Thyroid gland (tissue), 4 donors: ENCODE measurements around the gene DSPP. TPM values are rescaled to one million over a fixed set of nuclear protein-coding genes. Genes with fewer than 3 reads are reported as not detected.

ENCODE experiments used
- DNase-seq, 2 donors: peaks; one replicate each; pipeline ENCODE4 v3.0.0-alpha.2; 2019
- H3K27ac ChIP-seq, 3 donors: fragments of 200-600 bp; sonication (generic); 1 replicate in 2 of 3; 2 replicates in 1 of 3; pipeline ENCODE4 v1.5.1; 2016 to 2019; ENCODE audit warnings: mild to moderate bottlenecking in 1 of 3, moderate library complexity in 1 of 3
- H3K27me3 ChIP-seq: fragments of 200-600 bp; sonication (generic); one replicate; pipeline ENCODE4 v1.5.1; 2019
- H3K36me3 ChIP-seq, 2 donors: fragments of 200-600 bp; sonication (generic); one replicate each; pipeline ENCODE4 v1.5.1; 2016 to 2019
- H3K4me1 ChIP-seq, 2 donors: fragments of 200-600 bp; sonication (generic); one replicate each; pipeline ENCODE4 v1.5.1; 2017 to 2019
- H3K4me3 ChIP-seq, 3 donors: fragments of 200-600 bp; sonication (generic); replicated peaks in 1 of 3; 1 replicate in 2 of 3; 2 replicates in 1 of 3; pipeline ENCODE4 v1.5.1; 2016; ENCODE audit warnings: mild to moderate bottlenecking in 1 of 3
- H3K9me3 ChIP-seq: fragments of 200-600 bp; sonication (generic); one replicate; pipeline ENCODE4 v1.5.1; 2017
- CTCF ChIP-seq, 6 experiments: fragments of 200-600 bp in 3 of 6; fragments of 450-650 bp in 3 of 6; sonication (generic) in 3 of 6; IDR thresholded peaks; one replicate each; pipeline ENCODE4 v1.5.1; 2016 to 2019; ENCODE audit warnings: antibody characterized with exemption in 6 of 6, mild to moderate bottlenecking in 2 of 6, inconsistent platforms in 1 of 6, moderate library complexity in 1 of 6
- POLR2A ChIP-seq, 2 donors: fragments of 450-650 bp; IDR thresholded peaks; one replicate each; pipeline ENCODE4 v1.6.1; 2017; ENCODE audit warnings: antibody characterized with exemption in 2 of 2, mild to moderate bottlenecking in 2 of 2, moderate library complexity in 1 of 2
- WGBS, 2 donors: methylation state at CpG; one replicate each; pipeline ENCODE4 v1.1.5; 2017; 5-methylcytosine and 5-hydroxymethylcytosine counted together
- intact Hi-C: fragments of 100-400 bp; cut with DNase I; formaldehyde crosslinking; loops from one replicate; pipeline ENCODE4 v1.15.1; 2023
- total RNA-seq, 4 donors: library from RNA; depleted of rRNA; stranded (reverse); fragments of >200 nt; gene quantifications; one replicate each; pipeline ENCODE4 v1.2.3, GENCODE V29; 2016

DSPP gene
- total RNA-seq, 4 donors from 2014 or later = 0.13 TPM; not detected in 3

GRCh38 chr4:87622303-87622702 is 14.0 kb downstream of the DSPP start:
- Histone ChIP-seq H3K27me3 (no peaks in the 10 kb centered on the region), H3K9me3 (no peaks in the 10 kb centered on the region), H3K4me1 (no peaks in the 10 kb centered on the region), H3K27ac (no peak overlapping the region), H3K36me3 (no peaks in the 10 kb centered on the region), H3K4me3 (no peak overlapping the region)
- DNase-seq = no peak
- intact Hi-C loops = no loop called here
- 83 to 84% methylated on average over 8 of the region's 8 CpGs for WGBS, 2 donors
- TF ChIP-seq POLR2A (IDR thresholded peaks at IDR 0.05) = no peak

- no peaks in the 10 kb centered on the region for H3K9me3 ChIP-seq
- no peaks in the 10 kb centered on the region for H3K4me1 ChIP-seq
- TF ChIP-seq POLR2A (IDR thresholded peaks at IDR 0.05) (no peak), CTCF (IDR thresholded peaks at IDR 0.05) (no peak)
- WGBS, 2 donors = 60 to 66% methylated on average over 2 of the region's 2 CpGs
- DNase-seq = no peak
- H3K27ac ChIP-seq = no peak overlapping the region
- H3K27me3 ChIP-seq = no peaks in the 10 kb centered on the region
- intact Hi-C loops = no loop called here
- H3K4me3 ChIP-seq = no peak overlapping the region
- no peaks in the 10 kb centered on the region for H3K36me3 ChIP-seq
Measured at GRCh38 chr4:87624698-87625097, 16.4 kb downstream of the DSPP start.

- no peak overlapping the region for H3K27ac ChIP-seq
- no peaks in the 10 kb centered on the region for H3K9me3 ChIP-seq
- H3K36me3 ChIP-seq = no peaks in the 10 kb centered on the region
- intact Hi-C loops = no loop called here
- no peaks in the 10 kb centered on the region for H3K27me3 ChIP-seq
- H3K4me1 ChIP-seq = peaks cover 0 to 3% of the 10 kb centered on the region in 2 donors
- no peak for TF ChIP-seq POLR2A (IDR thresholded peaks at IDR 0.05)
- TF ChIP-seq CTCF (IDR thresholded peaks at IDR 0.05) = no peak
- no peak overlapping the region for H3K4me3 ChIP-seq
- no peak for DNase-seq
Measured at GRCh38 chr4:87631668-87632067, 23.3 kb downstream of the DSPP start.

GRCh38 chr4:87632469-87632868 is 24.1 kb downstream of the DSPP start:
- WGBS, 2 donors = 80 to 88% methylated on average over 1 of the region's 1 CpG
- Histone ChIP-seq H3K27ac (no peak overlapping the region), H3K9me3 (no peaks in the 10 kb centered on the region), H3K4me3 (no peak overlapping the region), H3K4me1 (peaks cover 0 to 3% of the 10 kb centered on the region in 2 donors), H3K36me3 (no peaks in the 10 kb centered on the region), H3K27me3 (no peaks in the 10 kb centered on the region)
- TF ChIP-seq CTCF (IDR thresholded peaks at IDR 0.05) = no peak
- no peak for TF ChIP-seq POLR2A (IDR thresholded peaks at IDR 0.05)
- intact Hi-C loops = no loop called here
- no peak for DNase-seq

- TF ChIP-seq POLR2A (IDR thresholded peaks at IDR 0.05) (no peak), CTCF (IDR thresholded peaks at IDR 0.05) (no peak)
- Histone ChIP-seq H3K27me3 (no peaks in the 10 kb centered on the region), H3K4me3 (no peak overlapping the region), H3K36me3 (no peaks in the 10 kb centered on the region), H3K9me3 (no peaks in the 10 kb centered on the region), H3K4me1 (peaks cover 0 to 3% of the 10 kb centered on the region in 2 donors), H3K27ac (no peak overlapping the region)
- 38 to 49% methylated on average over 2 of the region's 2 CpGs for WGBS, 2 donors
- intact Hi-C loops = no loop called here
- DNase-seq = no peak
Measured at GRCh38 chr4:87633243-87633642, 24.9 kb downstream of the DSPP start.

DNA sequence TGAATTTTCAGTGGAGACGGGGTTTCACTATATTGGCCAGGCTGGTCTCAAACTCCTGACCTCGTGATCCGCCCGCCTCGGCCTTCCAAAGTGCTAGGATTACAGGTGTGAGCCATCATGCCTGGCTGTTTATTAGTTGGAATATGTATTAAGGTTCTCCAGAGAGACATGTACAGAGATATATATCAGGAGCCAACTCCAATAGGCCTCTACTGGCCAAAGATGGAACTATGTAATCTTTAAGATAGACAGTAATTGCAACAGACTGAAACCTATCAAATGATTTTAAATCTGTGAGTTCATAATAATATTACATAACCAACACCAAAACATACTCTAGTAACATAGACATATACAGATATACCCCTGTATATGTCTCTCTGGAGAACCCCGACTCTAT is 36.0 kb downstream of the DSPP start:
- Histone ChIP-seq H3K4me1 (no peaks in the 10 kb centered on the region), H3K36me3 (no peaks in the 10 kb centered on the region), H3K27ac (no peak overlapping the region), H3K27me3 (no peaks in the 10 kb centered on the region), H3K4me3 (no peak overlapping the region), H3K9me3 (no peaks in the 10 kb centered on the region)
- intact Hi-C loops = no loop called here
- no peak for TF ChIP-seq POLR2A (IDR thresholded peaks at IDR 0.05)
- TF ChIP-seq CTCF (IDR thresholded peaks at IDR 0.05) = no peak
- DNase-seq = no peak
- WGBS, 2 donors = 95 to 97% methylated on average over 6 of the region's 6 CpGs
